Posterior cingulate gyrus (tissue), 11 donors: ENCODE data around the gene KLRC1.
A peak's percentile ranks its signal among the peaks of the same experiment; 100 is the strongest.
"Not testable (repeated sequence)": the region's sequence is repeated elsewhere in the genome, so short reads cannot be mapped to it uniquely, and the experiment has no call there.

Experiments used
- DNase-seq, 10 donors: peaks; one replicate each; pipeline versions ENCODE4 v3.0.0 to v3.0.0-alpha.2; 2020 to 2021; ENCODE audit warnings: mixed read lengths in 3 of 10
- intact Hi-C: fragments of 100-400 bp; cut with DNase I; formaldehyde crosslinking; loops from one replicate; pipeline ENCODE4 v1.15.1; 2023

The KLRC1 gene

GRCh38 chr12:10424260-10424899 is 28.8 kb downstream of the KLRC1 start:
- not testable (repeated sequence) for DNase-seq

DNA sequence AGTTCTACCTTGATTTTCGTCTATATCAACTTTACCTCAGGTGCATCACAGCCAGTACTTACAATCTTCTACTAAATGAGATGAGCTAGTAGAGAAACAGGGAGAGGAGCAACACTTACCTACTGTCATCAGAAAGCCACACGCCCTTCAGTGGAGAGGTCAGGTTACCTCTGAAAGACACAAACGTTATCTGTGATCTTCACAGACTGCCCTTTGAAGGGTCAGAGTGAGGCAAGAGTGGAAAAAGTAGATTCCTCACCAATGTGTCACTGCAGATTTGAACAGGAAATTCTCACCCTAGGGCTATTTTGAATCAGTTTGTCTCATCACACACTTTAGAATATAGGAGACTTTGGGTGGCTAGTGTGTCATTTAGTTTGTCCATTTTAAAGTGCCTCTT is 31.0 kb downstream of the KLRC1 start:
- intact Hi-C loops, DNase-seq: not testable (repeated sequence)

More at GRCh38 chr12:10424260-10424899, 28.8 kb downstream of the KLRC1 start:
- intact Hi-C loops: not testable (repeated sequence)

DNA sequence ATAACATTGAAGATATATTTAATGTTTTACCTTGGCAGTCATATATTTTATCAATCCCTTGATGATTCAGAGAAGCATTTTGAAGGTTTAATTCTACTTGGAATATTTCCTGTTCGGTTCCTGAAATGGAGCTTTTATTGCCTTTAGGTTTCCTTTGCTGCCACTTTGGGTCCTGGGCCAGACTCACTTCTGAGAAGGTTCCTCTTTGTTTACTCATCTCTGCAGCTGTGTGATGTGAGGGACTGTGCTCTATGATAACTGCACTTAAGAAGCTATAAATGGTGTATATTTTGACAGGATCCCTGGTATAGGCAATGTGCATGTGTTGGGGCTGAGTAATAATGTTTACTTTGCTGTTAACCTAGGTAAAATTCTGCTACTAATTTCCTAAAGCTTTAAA is 32.8 kb downstream of the KLRC1 start, which contains the start of gene KLRC3:
Gene KLRC3, minus strand, starts transcription at position 262 of the 400 bp plus-strand sequence. Its CDS starts 45 bp downstream, at position 217.
- intact Hi-C loops, DNase-seq: not testable (repeated sequence)

DNA sequence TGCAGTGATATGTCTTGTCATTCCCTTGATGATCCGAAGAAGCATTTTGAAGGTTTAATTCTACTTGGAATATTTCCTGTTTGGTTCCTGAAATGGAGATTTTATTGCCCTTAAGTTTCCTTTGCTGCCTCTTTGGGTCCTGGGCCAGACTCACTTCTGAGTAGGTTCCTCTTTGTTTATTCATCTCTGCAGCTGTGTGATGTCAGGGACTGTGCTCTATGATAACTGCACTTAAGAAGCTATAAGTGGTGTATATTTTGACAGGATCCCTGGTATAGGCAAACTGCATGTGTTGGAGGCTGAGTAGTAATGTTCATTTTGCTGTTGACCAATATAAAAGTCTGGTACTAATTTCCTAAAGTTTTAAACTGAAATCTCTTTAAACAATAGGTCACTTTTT is 43.8 kb downstream of the KLRC1 start, which contains the start of gene KLRC4:
Gene KLRC4, minus strand, starts transcription at position 366 of the 400 bp plus-strand sequence. Its CDS starts 182 bp downstream, at position 184.
- intact Hi-C loops: no loop called here
- no peak for DNase-seq

DNA sequence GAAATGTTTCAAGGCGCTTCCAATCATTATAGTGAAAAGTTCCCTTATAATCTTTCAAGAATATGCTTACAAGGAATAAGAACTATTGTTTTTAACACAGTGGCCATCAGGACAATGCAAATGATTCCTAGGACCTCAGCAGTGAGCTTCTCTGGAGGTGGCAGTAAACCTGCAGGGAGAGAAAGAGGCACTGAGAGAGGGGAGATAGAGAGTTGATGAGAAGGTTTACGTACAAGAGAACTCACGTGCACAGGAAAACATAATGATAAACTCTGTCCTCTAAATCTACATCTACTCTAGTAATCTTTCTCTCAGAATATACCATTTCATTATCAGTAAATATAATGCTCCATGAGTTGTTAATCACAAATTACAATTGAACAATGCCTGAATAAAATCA is 44.3 kb downstream of the KLRC1 start:
- intact Hi-C loops: no loop called here
- no peak for DNase-seq

GRCh38 chr12:10406725-10407124 is 46.5 kb downstream of the KLRC1 start:
- DNase-seq: no peak
- intact Hi-C loops: no loop called here

DNA sequence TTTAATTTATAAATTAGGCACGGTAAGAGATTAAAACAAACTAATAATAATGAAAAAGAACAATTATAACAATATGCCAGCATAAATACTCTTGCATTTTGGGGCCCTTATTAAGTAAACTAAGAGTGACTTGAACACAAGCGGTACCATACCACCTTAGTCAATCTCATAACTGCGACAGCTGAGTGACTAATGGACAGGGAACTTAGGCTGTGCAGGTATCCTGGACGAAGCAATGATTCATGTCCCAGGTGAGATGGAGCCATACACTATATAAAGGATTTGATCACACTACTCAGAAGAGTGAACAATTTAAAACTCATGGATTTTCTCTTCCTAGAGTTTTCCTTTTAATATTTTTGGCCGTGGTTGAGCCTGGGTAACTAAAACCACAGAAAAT is 47.9 kb downstream of the KLRC1 start:
- intact Hi-C loops: no loop called here
- no peak for DNase-seq

DNA sequence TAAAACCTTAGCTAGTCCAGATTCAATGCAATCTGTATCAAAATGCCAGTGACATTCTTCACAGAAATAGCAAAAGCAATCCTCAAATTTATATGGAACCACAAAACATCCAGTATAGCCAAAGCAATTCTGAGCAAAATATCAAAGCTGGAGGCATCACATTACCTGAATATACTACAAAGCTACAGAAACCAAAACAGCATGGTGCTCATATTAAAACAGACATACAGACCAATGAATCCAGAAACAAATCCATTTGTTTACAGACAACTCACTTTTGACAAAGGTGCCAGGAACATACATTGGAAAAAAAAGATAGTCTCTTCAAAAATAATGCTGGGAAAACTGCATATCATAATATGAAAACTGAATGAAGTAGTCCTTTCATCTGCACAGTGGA is 48.4 kb downstream of the KLRC1 start:
- intact Hi-C loops: no loop called here
- no peak for DNase-seq

- DNase-seq: no peak
- intact Hi-C loops: no loop called here
These were observed 52.3 kb downstream of the KLRC1 start for GRCh38 chr12:10400829-10401228.

DNA sequence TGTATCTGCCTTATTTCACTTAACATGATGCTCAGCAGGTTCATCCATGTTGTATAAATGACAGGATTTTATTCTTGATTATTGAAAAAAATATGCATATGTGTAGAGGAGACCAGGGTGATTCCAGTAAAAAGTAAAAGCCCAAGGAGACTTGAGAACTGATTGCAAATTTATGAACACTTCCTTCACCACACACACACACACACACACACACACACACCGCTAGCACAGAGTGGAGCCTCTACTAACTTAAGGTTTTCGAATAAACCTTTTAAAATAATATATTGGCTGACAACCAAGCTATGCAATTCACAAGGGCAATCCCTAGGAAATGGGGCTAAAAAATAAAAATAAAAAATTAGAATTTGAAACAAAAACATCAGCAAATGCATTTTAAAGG is 55.0 kb downstream of the KLRC1 start:
- intact Hi-C loops: no loop called here
- DNase-seq: no peak

DNA sequence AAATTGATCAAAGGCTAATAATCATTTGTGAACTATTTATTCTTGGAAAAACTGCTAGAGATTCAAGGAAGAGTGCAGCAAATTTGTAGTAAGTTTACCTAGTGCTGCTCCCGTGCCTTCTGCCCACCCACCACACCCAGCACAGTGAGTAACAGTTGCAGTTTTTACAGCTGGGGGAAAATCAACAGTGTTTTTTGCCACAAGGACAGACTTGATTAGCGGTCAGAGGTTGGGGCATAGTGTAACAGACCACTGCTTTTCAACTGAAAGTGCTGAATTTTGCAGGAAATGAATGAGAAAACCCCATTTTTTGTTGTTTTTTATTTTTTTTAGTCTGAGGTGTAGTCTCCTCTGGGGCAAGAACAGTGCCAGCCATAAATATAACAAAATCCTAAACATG is 55.9 kb downstream of the KLRC1 start:
- DNase-seq: no peak
- intact Hi-C loops: no loop called here

DNA sequence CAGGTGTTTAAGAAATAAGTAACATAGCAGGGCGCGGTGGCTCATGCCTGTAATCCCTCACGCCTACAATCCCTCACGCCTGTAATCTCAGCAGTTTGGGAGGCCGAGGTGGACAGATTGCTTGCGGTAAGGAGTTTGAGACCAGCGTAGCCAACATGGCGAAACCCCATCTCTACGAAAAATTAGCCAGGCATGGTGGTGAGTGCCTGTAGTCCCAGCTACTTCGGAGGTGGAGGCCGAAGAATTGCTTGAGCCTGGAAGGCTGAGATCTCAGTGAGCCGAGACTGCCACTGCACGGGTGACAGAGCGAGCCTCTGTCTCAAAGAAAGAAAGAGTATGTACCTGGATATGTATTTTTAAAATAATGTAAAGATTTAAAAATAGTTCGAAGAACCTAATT is 57.0 kb downstream of the KLRC1 start:
- intact Hi-C loops: not testable (repeated sequence)
- DNase-seq: peak in 1 of 10 donors; percentile 37
